WTC11 (cell line): ENCODE measurements around the gene BBS12. TPM values are rescaled to one million over a fixed set of nuclear protein-coding genes. Genes with fewer than 3 reads are reported as not detected.

Experiments
- ATAC-seq: fragments of 200-7000 bp; cut with Tn5 transposase; 2 replicates; pipeline ENCODE4 v1.10.0; 2021; ENCODE audit warnings: mild to moderate bottlenecking, moderate library complexity
- CTCF ChIA-PET: fragments of 300-600 bp; sonication (Branson Sonifier 250); formaldehyde crosslinking; loops from one replicate; lab custom pipeline; 2021; ENCODE audit warnings: antibody characterized with exemption; lab: Charles Lee
- POLR2A ChIA-PET: fragments of 350-600 bp; sonication (Branson Sonifier 250); formaldehyde crosslinking; loops from one replicate; lab custom pipeline; 2021; ENCODE audit warnings: antibody characterized with exemption; lab: Charles Lee
- DNase-seq: peaks from one replicate; pipeline ENCODE4 v3.0.0; 2021; ENCODE audit warnings: low spot score
- H3K27ac Mint-ChIP-seq: 2 replicates; pipeline ENCODE4 v1.8.0; 2021; ENCODE audit warnings: mixed read lengths
- H3K27me3 Mint-ChIP-seq: 2 replicates; pipeline ENCODE4 v1.8.0; 2021; ENCODE audit warnings: low read depth, mild to moderate bottlenecking, moderate library complexity, mixed read lengths
- H3K36me3 Mint-ChIP-seq: 2 replicates; pipeline ENCODE4 v1.8.0; 2021; ENCODE audit warnings: mixed read lengths
- H3K4me1 Mint-ChIP-seq: 2 replicates; pipeline ENCODE4 v1.8.0; 2022; ENCODE audit warnings: mixed read lengths
- H3K4me3 Mint-ChIP-seq: 2 replicates; pipeline ENCODE4 v1.8.0; 2021; ENCODE audit warnings: mild to moderate bottlenecking, moderate library complexity, mixed read lengths
- H3K9me3 Mint-ChIP-seq: 2 replicates; pipeline ENCODE4 v1.8.0; 2021; ENCODE audit warnings: mixed read lengths
- ATF6 ChIP-seq: sonication (generic); formaldehyde crosslinking; IDR thresholded peaks from 2 replicates; pipeline ENCODE4 v1.8.1; 2023; ENCODE audit warnings: mild to moderate bottlenecking, missing genetic modification reagents
- ESRRA ChIP-seq: sonication (generic); formaldehyde crosslinking; IDR thresholded peaks from 2 replicates; pipeline ENCODE4 v1.8.1; 2022; ENCODE audit warnings: mild to moderate bottlenecking, missing genetic modification reagents, borderline replicate concordance
- FOXJ3 ChIP-seq: sonication (generic); formaldehyde crosslinking; IDR thresholded peaks from 2 replicates; pipeline ENCODE4 v1.9.0; 2021; ENCODE audit warnings: missing genetic modification reagents, mild to moderate bottlenecking, borderline replicate concordance
- FOXP1 ChIP-seq: sonication (generic); formaldehyde crosslinking; IDR thresholded peaks from 2 replicates; pipeline ENCODE4 v1.8.0; 2022; ENCODE audit warnings: missing genetic modification reagents, mild to moderate bottlenecking, moderate library complexity, borderline replicate concordance
- FOXP4 ChIP-seq: sonication (generic); formaldehyde crosslinking; IDR thresholded peaks from 2 replicates; pipeline ENCODE4 v1.8.0; 2022; ENCODE audit warnings: mild to moderate bottlenecking, missing genetic modification reagents
- KAT7 ChIP-seq: sonication (generic); formaldehyde crosslinking; IDR thresholded peaks from 2 replicates; pipeline ENCODE4 v1.8.1; 2023; ENCODE audit warnings: missing genetic modification reagents, mild to moderate bottlenecking, borderline replicate concordance
- MLX ChIP-seq: sonication (generic); formaldehyde crosslinking; IDR thresholded peaks from 2 replicates; pipeline ENCODE4 v1.8.1; 2023; ENCODE audit warnings: mild to moderate bottlenecking, missing genetic modification reagents, moderate library complexity
- MXD4 ChIP-seq: fragments of 250-450 bp; sonication (Bioruptor Pico); IDR thresholded peaks from 2 replicates; pipeline ENCODE4 v1.8.0; 2021; ENCODE audit warnings: mild to moderate bottlenecking, moderate library complexity, borderline replicate concordance
- NR2C2 ChIP-seq: sonication (generic); formaldehyde crosslinking; IDR thresholded peaks from 2 replicates; pipeline ENCODE4 v1.8.0; 2022; ENCODE audit warnings: mild to moderate bottlenecking, missing genetic modification reagents
- NR3C1 ChIP-seq: sonication (generic); formaldehyde crosslinking; conservative IDR thresholded peaks from 2 replicates; pipeline ENCODE4 v1.8.1; 2023; ENCODE audit warnings: low read depth, mild to moderate bottlenecking, missing genetic modification reagents
- TCF7 ChIP-seq: sonication (generic); formaldehyde crosslinking; IDR thresholded peaks from 2 replicates; pipeline ENCODE4 v1.8.0; 2022; ENCODE audit warnings: mild to moderate bottlenecking, low read depth, missing genetic modification reagents, moderate library complexity
- USF2 ChIP-seq: sonication (generic); formaldehyde crosslinking; IDR thresholded peaks from 2 replicates; pipeline ENCODE4 v1.8.1; 2023; ENCODE audit warnings: mild to moderate bottlenecking, missing genetic modification reagents, moderate library complexity
- ZNF121 ChIP-seq: sonication (generic); formaldehyde crosslinking; IDR thresholded peaks from 2 replicates; pipeline ENCODE4 v1.8.0; 2023; ENCODE audit warnings: missing genetic modification reagents
- ZNF396 ChIP-seq: fragments of 250-450 bp; sonication (Bioruptor Pico); IDR thresholded peaks from 2 replicates; pipeline ENCODE4 v1.8.0; 2021; ENCODE audit warnings: mild to moderate bottlenecking, moderate library complexity, borderline replicate concordance
- ZNF423 ChIP-seq: fragments of 250-450 bp; sonication (Bioruptor Pico); IDR thresholded peaks from 2 replicates; pipeline ENCODE4 v2.1.2; 2022; ENCODE audit warnings: mild to moderate bottlenecking, moderate library complexity
- ZNF532 ChIP-seq: fragments of 250-450 bp; sonication (Bioruptor Pico); IDR thresholded peaks from 2 replicates; pipeline ENCODE4 v1.9.0; 2021; ENCODE audit warnings: mild to moderate bottlenecking, borderline replicate concordance
- ZNF671 ChIP-seq: fragments of 250-450 bp; sonication (Bioruptor Pico); IDR thresholded peaks from 2 replicates; pipeline ENCODE4 v1.8.0; 2021; ENCODE audit warnings: mild to moderate bottlenecking
- total RNA-seq: library from RNA; stranded (reverse); gene quantifications from 3 replicates; pipeline ENCODE4 v1.2.3, GENCODE V29; 2021

BBS12 gene
- total RNA-seq, 1 experiment from 2014 or later, result 2.7 TPM

GRCh38 chr4:122707497-122707896, 25.0 kb upstream of the BBS12 start (continued):
- TF ChIP-seq FOXP4 (CRISPR knock-in tag), result no peak

- Mint-ChIP-seq H3K27ac (no peak overlapping the region), H3K9me3 (no peaks in the 10 kb centered on the region), H3K36me3 (no peaks in the 10 kb centered on the region), H3K4me1 (peaks cover 11% of the 10 kb centered on the region), H3K4me3 (no peak overlapping the region), H3K27me3 (no peaks in the 10 kb centered on the region)
- TF ChIP-seq ATF6 (CRISPR knock-in tag) (no peak), NR3C1 (CRISPR knock-in tag) (no peak), ESRRA (CRISPR knock-in tag) (no peak), ZNF671 (no peak), TCF7 (no peak), ZNF121 (no peak), FOXP1 (CRISPR knock-in tag) (no peak), USF2 (CRISPR knock-in tag) (no peak), MLX (CRISPR knock-in tag) (no peak), NR2C2 (CRISPR knock-in tag) (no peak)
- ATAC-seq (no peak), DNase-seq (no peak)
- POLR2A ChIA-PET, result no interaction called here
- CTCF ChIA-PET, result no interaction called here
These were observed 23.3 kb upstream of the BBS12 start for GRCh38 chr4:122709236-122709635.

GRCh38 chr4:122710434-122711308, 21.8 kb upstream of the BBS12 start:
- no peak for DNase-seq
- no peaks in the 10 kb centered on the region for H3K9me3 Mint-ChIP-seq
- TF ChIP-seq FOXJ3 (CRISPR knock-in tag) (no peak), ZNF532 (CRISPR knock-in tag) (no peak), KAT7 (CRISPR knock-in tag) (no peak), ZNF396 (no peak), MXD4 (no peak), ZNF423 (CRISPR knock-in tag) (no peak)
- H3K4me3 Mint-ChIP-seq, result no peak overlapping the region
- ChIA-PET CTCF (no interaction called here), POLR2A (no interaction called here)
- no peaks in the 10 kb centered on the region for H3K27me3 Mint-ChIP-seq
- H3K4me1 Mint-ChIP-seq, result peaks cover 11% of the 10 kb centered on the region
- no peaks in the 10 kb centered on the region for H3K36me3 Mint-ChIP-seq
- H3K27ac Mint-ChIP-seq, result no peak overlapping the region; the same call in 1 of the 2 replicates
- ATAC-seq, result no peak
